ENCODE data around the gene CA5A. TPM values are rescaled to one million over a fixed set of nuclear protein-coding genes. Genes with fewer than 3 reads are reported as not detected.

CA5A gene
- total and polyA plus RNA-seq, 2 of the 13 experiments (the other 11 are each of a cell fraction or from before 2014, with no cell fraction given), result 66.8 to 106 TPM

- TF ChIP-seq ARID4A (CRISPR knock-in tag; IDR thresholded peaks at IDR 0.05; ENCODE audit: borderline replicate concordance) (peak; percentile 54; the same call in 1 of the 2 replicates), BRF2 (CRISPR knock-in tag; IDR thresholded peaks at IDR 0.05) (no peak), POGZ (CRISPR knock-in tag; IDR thresholded peaks at IDR 0.05) (peak; percentile 60), THAP9 (CRISPR knock-in tag; IDR thresholded peaks at IDR 0.05; ENCODE audit: borderline replicate concordance) (peak; percentile 52; the same call in 1 of the 2 replicates), NFKBIZ (CRISPR knock-in tag; IDR thresholded peaks at IDR 0.05) (no peak), ZSCAN31 (CRISPR knock-in tag; IDR thresholded peaks at IDR 0.05; ENCODE audit: low read depth) (0 out of 2 replicates have a peak, but pooled peaks have one; percentile 21), HOXA3 (CRISPR knock-in tag; IDR thresholded peaks at IDR 0.05) (peak; percentile 84), ZNF10 (CRISPR knock-in tag; IDR thresholded peaks at IDR 0.05; ENCODE audit: borderline replicate concordance, low read depth) (no peak), ZNF549 (CRISPR knock-in tag; IDR thresholded peaks at IDR 0.05) (no peak), AGO1 (IDR thresholded peaks at IDR 0.05; ENCODE audit: low read depth, low read length, poor library complexity, severe bottlenecking) (peak; percentile 21), FOXC1 (CRISPR knock-in tag; IDR thresholded peaks at IDR 0.05; ENCODE audit: borderline replicate concordance) (no peak), MATR3 (CRISPR knock-in tag; IDR thresholded peaks at IDR 0.05) (no peak), ADNP (CRISPR knock-in tag; IDR thresholded peaks at IDR 0.05) (no peak), IRX3 (CRISPR knock-in tag; IDR thresholded peaks at IDR 0.05; ENCODE audit: borderline replicate concordance, low read depth) (no peak), ZNF619 (CRISPR knock-in tag; IDR thresholded peaks at IDR 0.05) (no peak), SP140L (CRISPR knock-in tag; IDR thresholded peaks at IDR 0.05; ENCODE audit: borderline replicate concordance) (no peak), XRCC5 (optimal IDR thresholded peaks at IDR 0.05; ENCODE audit: low read length) (no peak), ZSCAN29 (CRISPR knock-in tag; conservative IDR thresholded peaks at IDR 0.05) (no peak), DDIT3 (CRISPR knock-in tag; IDR thresholded peaks at IDR 0.05) (no peak), ZNF251 (CRISPR knock-in tag; IDR thresholded peaks at IDR 0.05) (no peak), ZFX (CRISPR knock-in tag; IDR thresholded peaks at IDR 0.05; ENCODE audit: low read depth) (peak; percentile 43; the same call in 1 of the 2 replicates), JDP2 (CRISPR knock-in tag; IDR thresholded peaks at IDR 0.05; ENCODE audit: borderline replicate concordance) (no peak), ZNF792 (CRISPR knock-in tag; IDR thresholded peaks at IDR 0.05) (no peak), ZNF709 (CRISPR knock-in tag; IDR thresholded peaks at IDR 0.05) (no peak)
Measured at GRCh38 chr16:87851601-87852000, 84.7 kb downstream of the CA5A start (continued).
